ENCODE measurements around the gene SCAF4.

The SCAF4 gene

DNA sequence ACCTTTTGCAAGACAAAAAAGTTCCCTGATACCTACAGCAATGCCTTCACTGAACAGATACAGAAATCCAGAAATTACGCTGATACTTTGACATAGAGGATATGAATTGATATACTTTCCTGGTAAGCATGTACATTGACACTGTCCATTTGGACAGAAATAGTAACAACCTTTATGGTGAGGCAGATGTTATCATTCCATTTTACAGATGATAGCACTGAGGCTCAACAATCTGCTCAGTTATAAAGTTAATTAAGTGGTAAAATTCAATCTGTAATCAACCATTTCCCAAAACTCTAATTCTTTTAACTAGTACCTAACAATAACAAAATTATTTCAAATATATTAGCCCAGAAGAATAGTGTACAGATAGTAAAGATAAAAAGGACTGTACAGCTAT lies 20.6 kb downstream of the SCAF4 start:
- DNase-seq, result no peak

GRCh38 chr21:31710586-31710985 lies 21.3 kb downstream of the SCAF4 start:
- DNase-seq, result no peak

GRCh38 chr21:31708541-31708940 lies 23.4 kb downstream of the SCAF4 start:
- no peak for DNase-seq

GRCh38 chr21:31707499-31707898 lies 24.4 kb downstream of the SCAF4 start:
- no peak for DNase-seq

DNA sequence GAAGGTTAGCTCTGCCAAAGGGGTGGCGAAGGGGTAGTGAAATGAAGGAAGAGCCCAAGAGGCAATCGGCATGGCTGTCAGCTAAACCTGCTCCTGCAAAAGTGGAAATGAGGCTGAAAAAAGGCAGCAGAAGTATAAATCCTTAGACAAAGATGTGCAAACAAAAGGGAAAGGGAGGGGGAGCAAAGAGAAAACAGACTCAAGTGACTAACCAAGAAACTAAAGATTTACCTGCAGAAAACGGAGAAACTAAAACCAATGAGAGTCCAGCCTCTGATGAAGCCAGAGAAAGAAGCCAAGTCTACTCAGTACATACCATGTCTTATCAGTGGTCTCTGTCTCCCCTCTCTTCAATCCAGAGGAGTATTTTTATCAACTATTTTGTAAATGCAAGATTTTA lies 25.4 kb downstream of the SCAF4 start:
- no peak for DNase-seq

GRCh38 chr21:31700040-31700439 lies 31.9 kb downstream of the SCAF4 start:
- DNase-seq, result no peak

GRCh38 chr21:31698461-31698860 lies 33.5 kb downstream of the SCAF4 start:
- DNase-seq, result no peak

GRCh38 chr21:31696424-31696823 lies 35.5 kb downstream of the SCAF4 start:
- DNase-seq, result no peak

GRCh38 chr21:31693222-31693621 lies 38.7 kb downstream of the SCAF4 start:
- DNase-seq, result no peak

DNA sequence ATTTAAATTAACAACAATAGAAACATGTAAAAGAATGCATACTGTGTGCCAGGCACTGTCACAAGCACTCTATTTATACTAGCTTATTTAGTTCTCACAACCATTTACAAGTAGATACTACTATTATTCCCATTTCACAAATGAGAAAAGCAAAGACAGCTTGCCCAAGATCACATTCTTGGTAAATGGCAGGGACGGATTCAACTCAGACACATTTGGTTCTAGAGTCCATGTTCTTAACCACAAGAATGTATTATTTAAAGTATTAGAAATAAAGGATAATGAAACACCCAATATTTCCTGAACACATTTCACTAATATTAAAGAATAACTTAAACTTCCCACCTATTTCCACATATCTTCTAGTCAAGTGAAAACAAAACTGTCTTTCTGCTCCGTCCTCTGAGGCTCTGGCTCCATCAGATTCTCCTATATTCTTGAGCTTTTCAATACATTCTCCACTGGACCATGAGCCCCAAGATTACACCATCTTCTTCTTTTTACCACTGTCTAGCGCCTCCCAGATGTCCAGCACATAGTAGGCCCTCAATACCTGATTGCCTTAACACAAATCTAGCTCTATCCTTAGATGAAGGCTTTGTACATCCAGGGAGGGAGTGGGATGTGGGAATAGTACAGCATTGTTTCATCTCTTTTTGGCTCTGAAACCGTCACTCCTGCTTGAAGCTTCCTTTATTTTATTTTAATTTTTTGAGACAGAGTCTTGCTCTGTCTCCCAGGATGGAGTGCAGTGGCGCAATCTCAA lies 43.1 kb downstream of the SCAF4 start:
- no peak for DNase-seq

GRCh38 chr21:31687108-31687507 lies 44.8 kb downstream of the SCAF4 start:
- no peak for DNase-seq

GRCh38 chr21:31686272-31686915 lies 45.5 kb downstream of the SCAF4 start:
- DNase-seq, result no peak

- no peak for DNase-seq
These were observed 47.0 kb downstream of the SCAF4 start for GRCh38 chr21:31684918-31685317.

- no peak for DNase-seq
These were observed 48.9 kb downstream of the SCAF4 start for GRCh38 chr21:31683029-31683428.

GRCh38 chr21:31682620-31683019 lies 49.3 kb downstream of the SCAF4 start:
- DNase-seq, result no peak

DNA sequence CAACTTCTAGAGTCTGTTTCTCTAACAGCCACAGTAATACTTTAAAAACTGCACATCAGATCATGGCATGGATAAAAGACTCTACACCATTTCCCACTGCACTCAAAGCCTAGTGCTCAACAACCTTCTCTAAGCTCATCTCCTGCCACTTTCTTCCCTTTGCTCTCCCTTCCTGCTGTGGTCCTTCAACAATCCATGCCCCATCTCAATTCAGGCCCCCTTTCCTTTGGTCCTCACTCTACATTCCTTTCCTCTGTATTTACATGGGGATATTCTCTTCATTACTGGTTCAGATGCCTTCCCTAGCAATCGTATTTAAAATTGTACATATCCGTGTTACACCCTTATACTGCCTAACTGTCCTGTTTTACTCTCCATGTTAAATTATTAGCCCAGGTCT lies 53.4 kb downstream of the SCAF4 start:
- DNase-seq, result no peak

DNA sequence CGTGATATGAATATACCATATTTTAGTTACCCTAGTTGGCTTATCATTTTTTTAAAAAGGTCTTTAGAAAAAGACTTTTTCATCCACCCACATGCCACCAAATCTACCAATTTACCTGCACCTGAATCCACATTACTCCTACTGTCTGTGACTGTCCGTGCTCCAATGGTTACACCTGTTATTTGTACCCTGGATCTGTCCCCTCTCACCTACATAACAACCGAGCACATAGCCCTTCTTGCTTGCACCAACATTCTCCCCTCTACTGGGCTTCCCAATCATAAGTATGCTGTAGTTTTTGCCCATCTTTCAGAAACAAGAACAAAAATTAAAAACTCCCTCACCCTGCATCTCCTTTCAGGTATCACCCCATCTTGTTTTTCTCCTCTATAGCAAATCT lies 54.9 kb downstream of the SCAF4 start:
- DNase-seq, result no peak

DNA sequence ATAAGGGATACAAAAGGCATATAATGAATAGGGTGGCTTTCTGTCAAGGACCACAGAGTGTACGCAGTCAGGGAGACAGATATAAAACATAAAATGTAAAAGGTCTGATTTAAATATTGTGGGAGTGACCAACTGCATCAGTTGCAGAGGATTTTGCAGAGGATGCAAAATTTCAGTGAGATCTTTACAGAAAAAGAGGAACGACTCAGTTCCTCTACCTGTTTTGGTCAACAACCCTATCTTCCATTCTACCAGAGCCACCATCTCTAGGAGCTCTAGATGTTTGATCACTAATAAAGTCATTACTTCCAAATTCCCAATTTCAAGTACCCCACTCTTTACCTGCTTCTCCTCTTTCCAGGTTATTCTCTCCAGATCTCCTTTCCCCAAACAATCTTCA lies 56.0 kb downstream of the SCAF4 start:
- DNase-seq, result no peak

DNA sequence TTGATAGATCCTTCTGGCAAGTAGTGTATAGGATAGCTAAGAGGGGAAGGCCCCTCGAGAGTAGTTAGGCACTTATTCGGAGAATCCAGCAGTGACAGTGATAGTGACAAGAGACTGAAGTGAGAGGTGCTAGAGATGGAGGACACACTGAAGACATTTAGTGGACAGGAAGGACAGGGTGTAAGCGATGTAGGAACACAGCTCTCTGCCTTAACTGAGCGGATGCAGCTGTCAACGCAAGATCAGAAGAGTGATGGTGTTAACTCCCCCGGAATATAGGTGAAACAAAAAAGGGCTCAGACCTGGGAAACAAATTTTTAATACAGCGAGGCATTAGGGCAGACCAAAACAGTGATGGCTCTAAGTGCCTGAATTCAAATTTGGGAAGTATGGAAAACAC lies 56.6 kb downstream of the SCAF4 start:
- no peak for DNase-seq

- DNase-seq, result no peak
These were observed 58.5 kb downstream of the SCAF4 start for GRCh38 chr21:31673321-31673912.

DNA sequence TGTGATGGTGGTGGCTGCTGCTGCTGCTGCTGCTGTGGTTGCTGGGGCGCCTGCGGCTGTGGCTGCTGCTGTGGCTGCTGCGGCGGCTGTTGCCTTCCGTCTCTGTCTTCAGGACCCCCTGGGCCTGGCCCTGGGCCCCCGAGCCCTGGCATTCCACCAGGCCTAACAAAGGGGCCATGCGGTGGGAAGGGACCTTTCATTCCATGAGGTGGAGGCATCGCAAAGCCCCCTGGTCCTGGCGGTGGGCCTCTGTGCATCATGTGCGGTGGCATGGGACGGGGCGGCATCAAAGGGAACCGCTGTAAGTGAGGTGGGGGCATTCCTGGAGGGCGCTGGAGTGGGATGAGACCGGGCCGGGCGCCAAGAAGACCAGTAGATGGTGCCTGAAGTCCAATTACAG lies 60.0 kb downstream of the SCAF4 start:
- no peak for DNase-seq

DNA sequence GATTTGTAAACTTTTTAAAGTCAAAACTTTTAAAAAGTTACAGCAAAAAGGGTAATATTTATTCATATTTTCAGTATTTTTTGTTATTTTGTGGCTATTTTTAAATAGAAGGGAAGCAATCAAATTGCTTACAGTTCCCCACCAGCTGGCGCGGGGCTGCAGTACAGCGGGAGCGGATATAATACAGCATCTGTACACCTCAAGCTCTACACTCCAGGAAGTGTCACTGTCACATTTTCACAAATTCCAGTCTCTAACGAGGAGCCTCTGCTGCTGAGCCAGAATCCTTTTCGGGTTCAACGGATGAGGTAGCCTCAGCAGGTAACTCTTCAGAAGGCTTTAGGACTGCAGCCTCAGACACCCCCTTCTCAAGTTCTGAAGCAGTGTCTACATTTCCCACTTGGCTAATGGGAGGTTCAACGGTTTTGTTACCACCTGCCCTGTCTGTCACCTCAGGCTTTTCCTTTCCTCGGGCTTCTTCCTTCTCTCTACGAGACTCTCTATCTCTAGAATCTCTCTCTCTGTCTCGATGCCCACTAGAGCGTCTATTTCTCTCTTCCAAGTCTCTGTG lies 60.7 kb downstream of the SCAF4 start:
- DNase-seq, result no peak

DNA sequence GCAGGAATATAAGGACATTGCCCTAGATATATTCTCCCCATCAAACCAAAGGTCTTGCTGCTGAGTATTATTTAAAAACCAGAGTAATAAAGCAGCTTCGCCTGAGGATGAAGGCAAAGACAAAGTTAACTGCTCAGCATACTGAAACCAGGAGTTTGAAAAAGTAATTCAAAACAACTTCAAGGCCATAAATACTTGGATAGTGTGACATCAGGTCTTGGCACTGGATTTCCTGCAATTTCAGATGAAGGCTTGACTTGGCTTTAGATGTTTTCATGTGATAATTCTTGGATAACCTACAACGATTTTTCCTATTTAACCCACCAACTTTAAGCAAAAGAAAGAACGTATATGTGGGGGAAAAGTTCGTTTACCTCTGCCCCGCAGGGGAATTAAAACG lies 61.8 kb downstream of the SCAF4 start:
- no peak for DNase-seq

Data from T-helper 1 cell (primary cell).